ENCODE results near the gene GSTM3. TPM values are rescaled to one million over a fixed set of nuclear protein-coding genes. Genes with fewer than 3 reads are reported as not detected.

Gene GSTM3
- total RNA-seq = 70.4 and 104 TPM in 2 replicates

GRCh38 chr1:109740615-109741373 lies at the start of gene GSTM3:
Gene GSTM3 (minus strand): TSS chr1:109741038. CDS start chr1:109740287, 751 bp downstream.

GRCh38 chr1:109763646-109764415 lies 23.0 kb upstream of the GSTM3 start, which contains the start of gene EPS8L3:
Gene EPS8L3 (minus strand): TSS chr1:109763923. CDS start chr1:109761749, 2,174 bp downstream.

GRCh38 chr1:109711593-109712320 lies 29.1 kb downstream of the GSTM3 start, which contains the start of gene GSTM5:
Gene GSTM5 (plus strand): TSS chr1:109712251. CDS start chr1:109712313, 62 bp downstream.

GRCh38 chr1:109687641-109688499 lies 53.0 kb downstream of the GSTM3 start, which contains the start of gene GSTM1:
Gene GSTM1 (plus strand): TSS chr1:109687817. CDS start chr1:109687874, 57 bp downstream.

Other genes starting within 250 kb of the GSTM3 start
- gene CYB561D1, start 246.9 kb downstream of the GSTM3 start, total RNA-seq = 3.5 and 5.1 TPM in 2 replicates
- 0.78 and 2.0 TPM in 2 replicates for gene AMIGO1, start 231.3 kb downstream of the GSTM3 start, total RNA-seq
- not detected in 2 replicates for gene GPR61, start 201.2 kb downstream of the GSTM3 start, total RNA-seq
- gene GNAI3, start 192.4 kb downstream of the GSTM3 start, total RNA-seq = 7.4 and 10.5 TPM in 2 replicates
- gene GNAT2, start 121.4 kb downstream of the GSTM3 start, total RNA-seq = 0.32 TPM in 1 of 2 replicates, not detected in the other
- gene AMPD2, start 121.2 kb downstream of the GSTM3 start, total RNA-seq = 49.8 and 108 TPM in 2 replicates
- gene GSTM4, start 84.9 kb downstream of the GSTM3 start, total RNA-seq = 22.8 and 30.3 TPM in 2 replicates
- gene GSTM2, start 73.0 kb downstream of the GSTM3 start, total RNA-seq = 23.4 and 31.6 TPM in 2 replicates
- not detected in 2 replicates for gene GSTM1, start 53.2 kb downstream of the GSTM3 start, total RNA-seq
- gene GSTM5, start 28.8 kb downstream of the GSTM3 start, total RNA-seq = 4.9 and 14.5 TPM in 2 replicates
- not detected in 2 replicates for gene EPS8L3, start 22.9 kb upstream of the GSTM3 start, total RNA-seq
- gene CSF1, start 169.8 kb upstream of the GSTM3 start, total RNA-seq = 29.0 and 33.3 TPM in 2 replicates
- 47.7 and 64.3 TPM in 2 replicates for gene AHCYL1, start 243.7 kb upstream of the GSTM3 start, total RNA-seq